ENCODE data around the gene ASXL1. TPM values are rescaled to one million over a fixed set of nuclear protein-coding genes. Genes with fewer than 3 reads are reported as not detected.

Gene ASXL1
- total and polyA plus RNA-seq, 9 of the 15 experiments (the other 6 are each of a cell fraction or from before 2014, with no cell fraction given), result 6.5 to 65.3 (median 32.3) TPM

DNA sequence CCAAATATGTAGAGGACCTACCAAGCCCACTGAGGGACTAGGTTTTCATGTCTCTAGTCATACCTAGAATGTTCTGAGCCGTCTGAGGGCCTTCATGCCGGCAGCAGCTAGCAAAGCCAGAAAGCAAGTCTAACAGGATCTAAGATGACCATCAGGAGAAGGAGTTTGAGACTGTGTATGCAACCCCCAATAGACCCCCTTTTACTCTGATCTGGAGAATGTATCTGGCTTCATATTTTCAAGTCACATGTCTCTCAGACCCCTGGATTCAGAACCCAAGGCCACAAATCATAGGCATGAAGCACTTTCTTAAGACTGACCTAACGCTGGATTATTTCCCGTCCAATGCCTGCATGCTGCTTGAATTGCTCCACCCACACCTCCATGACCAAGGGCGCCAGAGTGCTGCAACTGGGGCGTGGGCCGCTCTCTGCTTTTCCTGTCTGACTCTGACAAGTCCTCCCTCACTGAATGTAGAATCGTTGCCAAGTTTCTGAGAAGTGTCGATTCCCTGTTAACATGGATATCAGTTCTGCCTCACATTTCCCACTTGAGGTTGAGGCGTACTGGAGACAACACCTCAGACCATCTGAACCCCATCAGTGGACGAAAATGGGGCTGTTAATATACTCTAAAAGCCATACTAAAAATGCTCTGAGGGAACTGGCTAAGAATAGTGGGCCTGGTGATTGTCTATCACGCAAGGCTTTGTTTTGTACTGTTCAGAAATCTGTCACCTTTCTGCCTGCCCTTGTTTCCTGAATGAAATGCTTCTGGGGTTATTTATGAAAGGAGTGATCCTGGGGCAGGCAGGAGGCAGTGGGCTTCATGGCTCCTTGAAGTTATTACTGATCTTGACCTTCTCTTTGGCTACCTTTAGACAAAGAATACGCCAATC is 23.9 kb upstream of the ASXL1 start (continued):
- TF ChIP-seq NR3C1 (CRISPR knock-in tag; IDR thresholded peaks at IDR 0.05) (no peak), ZNF217 (CRISPR knock-in tag; IDR thresholded peaks at IDR 0.05) (no peak), MYBL2 (IDR thresholded peaks at IDR 0.05; ENCODE audit: low read depth) (no peak), MYBL2 (CRISPR knock-in tag; IDR thresholded peaks at IDR 0.05; ENCODE audit: borderline replicate concordance) (no peak), FOSL1 (tag; conservative IDR thresholded peaks at IDR 0.05) (no peak), ZNF644 (tag; IDR thresholded peaks at IDR 0.05; ENCODE audit: low read depth) (no peak), SIRT6 (IDR thresholded peaks at IDR 0.05; ENCODE audit: low read depth, low read length) (no peak), ATF7 (IDR thresholded peaks at IDR 0.05) (peak; percentile 22; the same call in 1 of the 2 replicates), CHCHD3 (CRISPR knock-in tag; IDR thresholded peaks at IDR 0.05) (no peak), HDAC8 (tag; IDR thresholded peaks at IDR 0.05) (no peak), TBL1XR1 (IDR thresholded peaks at IDR 0.05; ENCODE audit: low read length in 2 of 2) (no peak), PHF21A (IDR thresholded peaks at IDR 0.05; ENCODE audit: borderline replicate concordance, low read depth) (no peak), FOXP1 (CRISPR knock-in tag; IDR thresholded peaks at IDR 0.05) (no peak), THRAP3 (IDR thresholded peaks at IDR 0.05; ENCODE audit: borderline replicate concordance) (no peak), MTA1 (IDR thresholded peaks at IDR 0.05; ENCODE audit: borderline replicate concordance) (no peak), NCOR1 (IDR thresholded peaks at IDR 0.05) (peak; percentile 45; the same call in 1 of the 2 replicates), ZNF398 (CRISPR knock-in tag; IDR thresholded peaks at IDR 0.05) (no peak), GMEB1 (CRISPR knock-in tag; IDR thresholded peaks at IDR 0.05) (no peak), ILF3 (IDR thresholded peaks at IDR 0.05; ENCODE audit: borderline replicate concordance) (no peak), ZNF707 (CRISPR knock-in tag; conservative IDR thresholded peaks at IDR 0.05) (no peak), EGR1 (conservative IDR thresholded peaks at IDR 0.05) (peak; percentile 91), SRSF7 (optimal IDR thresholded peaks at IDR 0.05; ENCODE audit: low read depth, low read length) (no peak), MEF2D (tag; conservative IDR thresholded peaks at IDR 0.05; ENCODE audit: low read depth) (no peak)
- TF ChIP-seq, protein P1, sequence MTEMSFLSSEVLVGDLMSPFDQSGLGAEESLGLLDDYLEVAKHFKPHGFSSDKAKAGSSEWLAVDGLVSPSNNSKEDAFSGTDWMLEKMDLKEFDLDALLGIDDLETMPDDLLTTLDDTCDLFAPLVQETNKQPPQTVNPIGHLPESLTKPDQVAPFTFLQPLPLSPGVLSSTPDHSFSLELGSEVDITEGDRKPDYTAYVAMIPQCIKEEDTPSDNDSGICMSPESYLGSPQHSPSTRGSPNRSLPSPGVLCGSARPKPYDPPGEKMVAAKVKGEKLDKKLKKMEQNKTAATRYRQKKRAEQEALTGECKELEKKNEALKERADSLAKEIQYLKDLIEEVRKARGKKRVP (CRISPR knock-in tag; IDR thresholded peaks at IDR 0.05), result no peak
- TF ChIP-seq, protein P2, sequence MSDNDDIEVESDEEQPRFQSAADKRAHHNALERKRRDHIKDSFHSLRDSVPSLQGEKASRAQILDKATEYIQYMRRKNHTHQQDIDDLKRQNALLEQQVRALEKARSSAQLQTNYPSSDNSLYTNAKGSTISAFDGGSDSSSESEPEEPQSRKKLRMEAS (CRISPR knock-in tag; IDR thresholded peaks at IDR 0.05), result 0 out of 2 replicates have a peak, but pooled peaks have one; percentile 11
